ENCODE measurements around the gene ZDHHC8.
"Not testable (repeated sequence)": the region's sequence is repeated elsewhere in the genome, so short reads cannot be mapped to it uniquely, and the experiment has no call there.

The ZDHHC8 gene

DNA sequence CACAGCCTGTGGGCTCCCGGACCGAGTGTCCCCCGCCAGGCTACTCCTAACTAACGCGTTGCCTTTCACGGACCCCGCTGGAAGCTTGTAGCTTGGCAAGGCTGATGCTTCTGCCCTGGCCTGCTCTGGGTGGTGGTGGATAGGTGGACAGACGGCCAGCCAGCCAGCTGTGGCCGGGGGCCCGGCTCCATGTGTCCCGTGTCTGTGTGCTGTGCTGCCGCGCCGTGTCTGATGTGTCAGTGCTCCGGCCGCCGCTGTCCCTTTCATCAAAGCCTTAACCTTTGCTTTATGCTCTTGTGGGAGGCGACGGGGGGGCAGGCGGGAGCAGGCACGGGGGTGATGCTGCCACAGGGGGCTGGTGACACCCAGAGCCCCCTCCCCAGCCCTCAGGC is 14.2 kb downstream of the ZDHHC8 start:
- DNase-seq = no peak

GRCh38 chr22:20146777-20147176 is 15.2 kb downstream of the ZDHHC8 start:
- no peak for DNase-seq

DNA sequence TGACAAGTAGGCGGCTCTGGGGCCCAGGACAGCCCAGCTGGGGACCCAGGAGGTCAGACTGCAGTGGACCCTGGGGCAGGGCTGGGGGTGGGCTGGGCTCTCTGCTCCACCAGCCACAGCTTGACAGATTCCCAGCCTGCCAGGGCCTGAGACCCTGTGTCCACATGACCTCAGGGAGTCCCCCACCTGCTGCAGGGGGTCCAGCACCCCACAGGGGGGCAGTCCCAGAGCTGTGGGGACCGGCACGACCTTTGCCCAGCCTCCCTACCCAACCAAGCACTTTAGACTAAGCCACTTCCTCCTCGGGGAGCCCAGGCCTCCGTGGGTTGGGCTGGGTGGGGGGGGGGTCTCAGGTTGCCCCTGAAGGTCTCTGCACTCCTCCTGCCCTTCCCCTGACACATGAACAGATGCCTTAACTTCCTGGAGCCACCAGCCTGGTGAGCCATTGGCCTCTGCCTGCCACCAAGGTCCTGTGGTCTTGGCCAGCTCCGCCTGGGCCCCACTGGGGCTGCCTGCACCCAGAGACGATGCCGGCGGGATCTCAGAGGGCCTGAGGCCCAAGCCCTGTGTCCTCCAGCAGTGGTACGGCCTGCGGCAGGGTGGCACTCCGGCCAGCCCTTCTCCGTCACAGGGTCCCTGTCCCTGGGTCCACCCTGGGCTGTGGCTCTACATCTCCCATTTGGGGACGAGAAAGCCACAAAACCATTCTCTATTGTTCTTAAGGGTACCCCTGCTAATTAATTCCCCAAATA is 15.8 kb downstream of the ZDHHC8 start:
- no peak for DNase-seq

GRCh38 chr22:20148414-20148813 is 16.8 kb downstream of the ZDHHC8 start:
- DNase-seq = no peak

GRCh38 chr22:20149257-20150250 is 17.9 kb downstream of the ZDHHC8 start:
- no peak for DNase-seq

DNA sequence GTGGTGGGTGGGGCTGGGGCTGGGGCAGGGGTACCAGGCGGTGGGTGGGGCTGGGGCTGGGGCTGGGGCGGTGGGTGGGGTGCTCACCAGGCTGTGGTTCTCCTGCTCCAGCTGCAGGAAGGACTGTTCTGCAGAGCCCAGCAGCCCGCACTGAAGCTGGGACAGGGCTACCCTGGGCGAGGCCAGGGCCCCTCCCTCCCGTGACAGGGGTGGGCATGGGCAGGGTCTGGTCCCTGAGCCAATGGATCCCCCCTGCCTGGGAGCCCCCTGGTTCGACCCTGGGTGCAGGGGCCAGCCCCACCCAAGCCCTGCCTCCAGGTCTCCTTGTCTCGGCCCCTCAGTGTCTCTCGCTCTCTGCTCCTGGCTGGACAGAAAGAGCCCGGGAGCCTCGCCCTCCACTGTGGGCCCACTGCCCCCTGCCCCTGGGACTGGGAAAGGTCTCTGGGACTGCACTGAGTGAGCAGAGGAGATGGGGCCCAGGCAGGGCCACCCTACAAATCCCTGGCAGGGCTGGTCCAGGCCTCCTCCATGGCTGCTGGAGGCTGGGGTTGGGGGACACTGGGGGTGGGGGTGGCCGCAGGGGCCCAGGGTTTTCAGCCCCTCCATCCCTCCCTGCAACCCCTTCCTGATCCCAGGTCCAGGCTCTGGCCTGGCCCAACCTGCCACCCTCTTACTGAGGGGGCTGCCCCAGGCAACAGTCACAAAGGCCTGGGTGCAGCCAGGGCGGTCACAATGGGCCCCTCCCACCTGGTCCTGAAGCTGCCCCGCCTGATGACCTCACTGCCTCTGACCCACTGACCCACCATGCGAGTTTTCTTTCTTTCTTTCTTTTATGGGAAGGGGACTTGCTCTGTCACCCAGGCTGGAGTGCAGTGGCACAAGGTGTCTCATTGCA is 19.0 kb downstream of the ZDHHC8 start, which contains the start of gene CCDC188:
Gene CCDC188 (minus strand): TSS at position 675 of the 895 bp plus-strand sequence. CDS start 69 bp downstream, at position 606.
- DNase-seq = no peak

- DNase-seq = no peak
Measured at GRCh38 chr22:20151276-20151588, 19.6 kb downstream of the ZDHHC8 start.

DNA sequence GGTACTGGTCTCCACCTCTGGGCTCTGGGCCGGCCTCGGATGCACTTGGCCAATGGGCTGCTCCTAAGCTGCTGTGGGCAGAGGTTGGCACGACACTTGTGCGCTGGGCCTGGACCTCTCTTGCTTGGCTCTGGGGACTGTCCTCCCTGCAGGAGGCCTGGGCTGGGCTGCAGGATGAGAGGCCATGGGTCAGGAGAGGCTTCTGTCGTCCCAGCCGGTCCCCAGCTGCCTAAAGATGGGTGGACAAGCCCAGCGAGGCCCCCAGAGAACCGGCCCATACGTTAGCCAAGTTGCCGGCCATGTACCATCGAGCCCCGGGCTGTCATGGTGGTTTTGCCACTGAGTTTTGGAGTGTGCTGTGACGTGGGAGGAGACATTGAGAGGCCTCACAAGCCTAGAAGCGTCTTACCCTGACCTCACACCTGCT is 20.9 kb downstream of the ZDHHC8 start:
- no peak for DNase-seq

GRCh38 chr22:20153945-20154344 is 22.3 kb downstream of the ZDHHC8 start:
- DNase-seq = no peak

DNA sequence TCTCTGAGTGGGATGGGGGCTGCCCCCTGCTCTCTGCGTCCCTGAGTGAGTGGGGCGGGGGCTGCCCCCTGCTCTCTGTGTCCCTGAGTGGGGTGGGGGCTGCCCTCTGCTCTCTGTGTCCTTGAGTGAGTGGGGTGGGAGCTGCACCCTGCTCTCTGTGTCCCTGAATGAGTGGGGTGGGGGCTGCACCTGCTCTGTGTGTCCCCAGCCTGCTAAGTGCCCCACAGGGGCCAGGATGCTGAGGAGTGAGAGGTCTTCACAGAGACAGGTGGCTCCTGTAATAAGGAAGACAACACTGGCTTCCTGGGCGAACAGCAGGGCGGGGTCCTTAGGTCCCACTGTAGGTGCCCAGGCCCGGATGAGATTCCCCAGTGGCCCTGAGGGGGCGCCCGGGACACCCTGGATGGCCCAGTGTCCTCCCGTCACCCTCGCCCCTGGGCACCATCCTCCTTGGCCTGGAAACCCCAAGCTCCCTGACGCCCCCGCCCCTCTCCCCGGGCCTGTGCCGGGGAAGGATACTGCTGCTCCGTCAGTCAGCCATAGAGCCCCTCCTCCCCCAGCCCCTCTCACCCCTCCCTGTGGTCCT is 23.1 kb downstream of the ZDHHC8 start:
- DNase-seq = peak in 1 of 2 experiments; percentile 55

DNA sequence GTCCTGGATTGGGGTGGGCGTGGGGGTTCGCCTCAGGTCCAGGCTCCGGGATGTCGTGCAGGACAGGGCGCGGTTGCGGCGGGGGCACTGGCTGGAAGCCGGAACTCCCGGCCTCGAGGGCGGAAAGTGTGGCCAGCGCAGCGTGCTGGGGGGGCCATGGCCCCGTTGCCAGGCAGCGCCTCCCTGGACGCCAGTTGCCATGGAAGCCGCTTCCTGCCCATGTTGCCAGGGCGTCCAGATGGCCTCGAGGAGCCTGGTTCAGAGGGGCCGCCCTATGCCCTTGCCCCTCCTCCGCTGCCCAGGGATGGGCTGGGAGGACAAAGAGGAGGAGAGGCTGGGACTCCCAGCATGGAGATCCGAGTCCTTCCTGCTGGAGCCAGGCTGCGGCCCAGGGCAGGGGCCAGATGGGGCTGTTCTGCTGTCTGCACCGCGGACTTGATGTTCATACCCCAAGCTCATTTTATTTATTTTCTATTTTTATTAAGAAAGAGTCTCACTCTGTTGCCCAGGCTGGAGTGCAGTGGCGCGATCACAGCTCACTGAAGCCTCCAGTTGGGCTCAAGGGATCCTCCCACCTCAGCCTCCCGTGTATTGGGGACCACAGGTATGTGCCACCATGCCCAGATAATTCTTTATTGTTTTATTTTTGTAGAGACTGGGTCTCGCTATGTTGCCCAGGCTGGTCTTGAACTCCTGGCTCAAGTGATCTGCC is 23.9 kb downstream of the ZDHHC8 start:
- DNase-seq = peak in 1 of 2 experiments; percentile 74

- no peak for DNase-seq
Measured at GRCh38 chr22:20156042-20156389, 24.4 kb downstream of the ZDHHC8 start.

GRCh38 chr22:20156611-20157429 is 25.2 kb downstream of the ZDHHC8 start:
- peak; percentile 38 to 75 for DNase-seq

GRCh38 chr22:20157430-20158183 is 26.0 kb downstream of the ZDHHC8 start:
- no peak for DNase-seq

DNA sequence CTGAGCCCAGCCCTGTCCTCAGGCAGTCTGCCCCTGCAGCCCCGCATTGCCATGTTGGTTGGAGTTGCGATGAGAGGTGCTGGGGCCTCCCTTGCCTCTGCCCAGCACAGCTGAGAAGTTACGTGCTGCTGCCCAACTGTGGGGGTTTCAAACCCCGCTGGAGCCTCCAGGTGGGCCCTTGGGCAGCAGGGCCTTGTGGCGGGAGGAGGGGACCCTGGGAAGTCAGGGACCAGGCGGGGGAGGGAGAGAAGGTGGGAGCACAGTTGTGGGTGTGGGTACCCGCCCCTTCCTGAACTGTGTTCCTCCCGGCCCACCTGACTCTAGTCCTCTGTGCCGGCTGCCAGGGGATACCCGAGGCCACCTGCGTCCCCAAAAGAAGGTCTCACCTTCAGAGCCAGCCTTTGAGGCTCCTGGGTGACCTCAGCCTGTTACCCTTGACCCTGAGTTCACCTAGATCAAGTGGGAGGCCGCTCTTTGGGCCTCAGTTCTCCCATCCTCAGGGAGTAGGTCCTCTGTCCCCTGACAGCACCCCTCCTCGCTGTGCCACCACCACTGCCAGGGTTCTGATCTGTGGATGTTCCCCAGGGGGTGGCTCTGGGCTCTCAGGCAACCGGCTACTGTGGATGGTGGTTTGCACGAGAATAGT is 26.9 kb downstream of the ZDHHC8 start:
- DNase-seq = no peak

DNA sequence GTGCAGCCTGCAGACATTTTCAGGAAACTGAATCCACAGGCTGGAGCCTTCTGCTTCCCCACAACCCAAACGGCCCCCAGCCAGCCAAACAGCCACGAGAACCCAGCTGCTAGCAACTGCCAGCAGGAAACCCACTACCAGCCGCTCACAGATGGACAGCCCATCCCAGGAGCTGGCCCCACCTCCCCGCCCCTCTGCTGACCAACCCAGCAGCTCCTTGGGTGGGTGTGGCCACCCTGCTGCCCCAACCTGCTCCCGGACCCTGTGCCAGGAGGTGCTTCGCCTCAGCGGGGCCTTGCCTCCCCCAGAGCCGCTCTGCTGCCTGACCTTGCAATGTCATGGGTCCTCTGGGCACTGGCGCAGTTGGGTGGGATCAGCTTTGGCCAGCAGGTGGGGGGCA is 27.5 kb downstream of the ZDHHC8 start:
- peak in 1 of 2 experiments; percentile 27 for DNase-seq

- DNase-seq = not testable (repeated sequence)
Measured at GRCh38 chr22:20159531-20159930, 27.9 kb downstream of the ZDHHC8 start.

- no peak for DNase-seq
Measured at GRCh38 chr22:20160041-20160440, 28.4 kb downstream of the ZDHHC8 start.

- no peak for DNase-seq
Measured at GRCh38 chr22:20164863-20165262, 33.3 kb downstream of the ZDHHC8 start.

DNA sequence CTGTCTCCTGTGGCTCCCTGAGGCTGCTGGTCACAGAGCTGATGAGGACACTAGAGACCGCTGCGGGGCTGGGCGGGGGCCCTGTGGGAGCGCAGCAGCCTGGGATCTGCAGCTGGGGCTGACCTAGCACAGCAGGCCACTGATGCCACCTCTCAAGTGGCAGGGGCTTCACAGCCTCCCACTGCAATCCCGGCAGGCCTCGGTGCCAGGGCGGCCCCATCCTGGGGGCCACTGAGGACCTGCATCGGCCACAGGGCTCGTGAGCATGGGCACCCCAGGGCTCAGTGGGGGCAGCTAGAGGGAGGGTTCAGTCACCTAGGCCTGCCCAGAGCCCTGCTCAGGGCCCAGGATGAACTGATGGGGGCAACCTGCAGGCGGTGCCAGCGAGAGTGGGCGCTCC is 33.8 kb downstream of the ZDHHC8 start:
- DNase-seq = no peak

Measured in NCI-H526 (cell line).